ENCODE data around the gene TEX2.
"Not testable (repeated sequence)": the region's sequence is repeated elsewhere in the genome, so short reads cannot be mapped to it uniquely, and the experiment has no call there.

TEX2 gene

DNA sequence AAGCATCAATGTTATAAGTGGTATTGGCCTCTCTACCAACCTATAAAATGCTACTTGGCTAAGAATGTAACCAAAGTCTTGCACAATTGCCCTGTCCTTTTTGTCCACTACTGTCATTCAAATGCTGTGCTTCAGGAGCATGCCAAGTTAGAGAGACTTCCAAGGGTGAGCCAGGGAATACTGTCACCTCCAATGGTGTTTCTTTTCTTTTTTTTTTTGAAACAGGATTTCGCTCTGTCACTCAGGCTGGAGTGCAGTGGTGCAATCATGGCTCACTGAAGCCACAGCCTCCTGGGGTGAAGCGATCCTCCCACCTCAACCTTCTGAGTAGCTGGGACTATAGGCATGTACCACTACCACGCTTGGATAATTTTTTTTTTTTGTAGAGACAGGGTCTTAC is 89.4 kb downstream of the TEX2 start:
- Histone ChIP-seq H3K9ac (ENCODE audit: low read length) (no peak overlapping the region), H3K9me3 (ENCODE audit: low read length) (no peaks in the 10 kb centered on the region), H3K4me1 (ENCODE audit: insufficient read depth, low read length) (peaks cover 16% of the 10 kb centered on the region), H3K27me3 (ENCODE audit: control insufficient read depth in 1 of 2, insufficient read depth in 2 of 2, low read length in 2 of 2) (no peaks in the 10 kb centered on the region), H3K36me3 (ENCODE audit: insufficient read depth, low read length) (peaks cover 20% of the 10 kb centered on the region), H3K4me3 (ENCODE audit: low read depth in 1 of 2, low read length in 2 of 2) (no peak overlapping the region), H3K27ac (ENCODE audit: low read depth, low read length) (no peak overlapping the region)

- Histone ChIP-seq H3K27ac (ENCODE audit: low read depth, low read length) (no peak overlapping the region), H3K9me3 (ENCODE audit: low read length) (no peaks in the 10 kb centered on the region), H3K27me3 (ENCODE audit: control insufficient read depth in 1 of 2, insufficient read depth in 2 of 2, low read length in 2 of 2) (no peaks in the 10 kb centered on the region), H3K36me3 (ENCODE audit: insufficient read depth, low read length) (peaks cover 20% of the 10 kb centered on the region), H3K4me1 (ENCODE audit: insufficient read depth, low read length) (peaks cover 12% of the 10 kb centered on the region), H3K9ac (ENCODE audit: low read length) (no peak overlapping the region), H3K4me3 (ENCODE audit: low read depth in 1 of 2, low read length in 2 of 2) (no peak overlapping the region)
These were observed 90.5 kb downstream of the TEX2 start for GRCh38 chr17:64172510-64172909.

DNA sequence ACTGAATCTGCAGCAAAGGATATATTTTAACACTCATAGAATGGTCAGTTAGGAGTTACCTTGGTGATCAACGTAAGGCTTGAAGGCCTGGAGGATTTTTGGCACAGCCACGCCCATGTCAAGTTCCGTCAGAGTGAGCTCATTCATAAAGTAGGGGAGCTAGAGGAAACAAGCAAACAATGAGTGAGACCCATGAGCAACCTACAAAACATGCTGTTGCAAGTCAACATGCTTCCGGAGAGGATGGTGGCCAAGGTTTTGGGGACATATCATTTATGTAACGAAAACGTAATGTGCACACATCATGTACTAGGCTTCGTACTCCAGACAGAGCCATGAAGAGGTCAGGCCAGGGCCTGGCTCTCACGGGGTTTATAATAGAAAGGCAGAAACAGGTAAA is 92.0 kb downstream of the TEX2 start:
- H3K27me3 ChIP-seq (ENCODE audit: control insufficient read depth in 1 of 2, insufficient read depth in 2 of 2, low read length in 2 of 2) = no peaks in the 10 kb centered on the region
- H3K4me3 ChIP-seq (ENCODE audit: low read depth in 1 of 2, low read length in 2 of 2) = no peak overlapping the region
- H3K9ac ChIP-seq (ENCODE audit: low read length) = no peak overlapping the region
- H3K36me3 ChIP-seq (ENCODE audit: insufficient read depth, low read length) = peaks cover 15% of the 10 kb centered on the region
- H3K27ac ChIP-seq (ENCODE audit: low read depth, low read length) = no peak overlapping the region
- H3K9me3 ChIP-seq (ENCODE audit: low read length) = no peaks in the 10 kb centered on the region
- peaks cover 2% of the 10 kb centered on the region for H3K4me1 ChIP-seq (ENCODE audit: insufficient read depth, low read length)

GRCh38 chr17:64170286-64170685 is 92.8 kb downstream of the TEX2 start:
- H3K9me3 ChIP-seq (ENCODE audit: low read length) = no peaks in the 10 kb centered on the region
- H3K27ac ChIP-seq (ENCODE audit: low read depth, low read length) = no peak overlapping the region
- H3K36me3 ChIP-seq (ENCODE audit: insufficient read depth, low read length) = peaks cover 15% of the 10 kb centered on the region
- H3K27me3 ChIP-seq (ENCODE audit: control insufficient read depth in 1 of 2, insufficient read depth in 2 of 2, low read length in 2 of 2) = no peaks in the 10 kb centered on the region
- no peaks in the 10 kb centered on the region for H3K4me1 ChIP-seq (ENCODE audit: insufficient read depth, low read length)
- H3K4me3 ChIP-seq (ENCODE audit: low read depth in 1 of 2, low read length in 2 of 2) = no peak overlapping the region
- no peak overlapping the region for H3K9ac ChIP-seq (ENCODE audit: low read length)

- not testable (repeated sequence) for H3K9ac ChIP-seq (ENCODE audit: low read length); H3K9me3 ChIP-seq (ENCODE audit: low read length); H3K4me1 ChIP-seq (ENCODE audit: insufficient read depth, low read length); H3K4me3 ChIP-seq (ENCODE audit: low read depth in 1 of 2, low read length in 2 of 2); H3K27ac ChIP-seq (ENCODE audit: low read depth, low read length); H3K27me3 ChIP-seq (ENCODE audit: control insufficient read depth in 1 of 2, insufficient read depth in 2 of 2, low read length in 2 of 2)
- H3K36me3 ChIP-seq (ENCODE audit: insufficient read depth, low read length) = peaks cover 10% of the 10 kb centered on the region
These were observed 95.4 kb downstream of the TEX2 start for GRCh38 chr17:64167666-64168065.

GRCh38 chr17:64166876-64167275 is 96.2 kb downstream of the TEX2 start:
- no peaks in the 10 kb centered on the region for H3K4me1 ChIP-seq (ENCODE audit: insufficient read depth, low read length)
- H3K9me3 ChIP-seq (ENCODE audit: low read length) = no peaks in the 10 kb centered on the region
- H3K9ac ChIP-seq (ENCODE audit: low read length) = no peak overlapping the region
- H3K4me3 ChIP-seq (ENCODE audit: low read depth in 1 of 2, low read length in 2 of 2) = no peak overlapping the region
- H3K27ac ChIP-seq (ENCODE audit: low read depth, low read length) = no peak overlapping the region
- peaks cover 10% of the 10 kb centered on the region for H3K36me3 ChIP-seq (ENCODE audit: insufficient read depth, low read length)
- H3K27me3 ChIP-seq (ENCODE audit: control insufficient read depth in 1 of 2, insufficient read depth in 2 of 2, low read length in 2 of 2) = no peaks in the 10 kb centered on the region

DNA sequence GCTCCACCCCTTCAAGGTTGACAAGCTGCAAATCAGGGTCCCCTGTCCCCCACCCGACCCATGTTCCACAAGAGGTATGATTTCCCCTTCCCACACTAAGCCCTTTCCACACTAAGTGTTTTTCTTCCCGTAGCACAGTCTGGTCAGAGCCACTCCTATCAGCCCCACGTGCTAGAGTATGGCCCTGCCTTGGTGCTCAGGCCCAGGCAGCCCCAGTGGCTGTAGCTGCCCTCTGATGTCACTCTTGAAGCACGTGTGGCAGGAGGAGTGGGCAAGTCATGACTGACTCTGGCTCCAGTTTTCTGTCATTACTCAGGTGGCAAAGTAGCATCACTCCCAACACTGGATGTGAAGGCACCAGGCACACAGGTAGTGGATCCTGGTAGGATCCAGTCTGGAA is 97.7 kb downstream of the TEX2 start:
- H3K4me1 ChIP-seq (ENCODE audit: insufficient read depth, low read length) = no peaks in the 10 kb centered on the region
- no peaks in the 10 kb centered on the region for H3K9me3 ChIP-seq (ENCODE audit: low read length)
- H3K9ac ChIP-seq (ENCODE audit: low read length) = no peak overlapping the region
- no peak overlapping the region for H3K27ac ChIP-seq (ENCODE audit: low read depth, low read length)
- peaks cover 4% of the 10 kb centered on the region for H3K36me3 ChIP-seq (ENCODE audit: insufficient read depth, low read length)
- H3K27me3 ChIP-seq (ENCODE audit: control insufficient read depth in 1 of 2, insufficient read depth in 2 of 2, low read length in 2 of 2) = no peaks in the 10 kb centered on the region
- no peak overlapping the region for H3K4me3 ChIP-seq (ENCODE audit: low read depth in 1 of 2, low read length in 2 of 2)

- peaks cover 4% of the 10 kb centered on the region for H3K36me3 ChIP-seq (ENCODE audit: insufficient read depth, low read length)
- H3K9ac ChIP-seq (ENCODE audit: low read length) = no peak overlapping the region
- no peaks in the 10 kb centered on the region for H3K27me3 ChIP-seq (ENCODE audit: control insufficient read depth in 1 of 2, insufficient read depth in 2 of 2, low read length in 2 of 2)
- H3K4me3 ChIP-seq (ENCODE audit: low read depth in 1 of 2, low read length in 2 of 2) = no peak overlapping the region
- H3K9me3 ChIP-seq (ENCODE audit: low read length) = no peaks in the 10 kb centered on the region
- no peak overlapping the region for H3K27ac ChIP-seq (ENCODE audit: low read depth, low read length)
- no peaks in the 10 kb centered on the region for H3K4me1 ChIP-seq (ENCODE audit: insufficient read depth, low read length)
These were observed 98.3 kb downstream of the TEX2 start for GRCh38 chr17:64164596-64165285.

- no peaks in the 10 kb centered on the region for H3K4me1 ChIP-seq (ENCODE audit: insufficient read depth, low read length)
- H3K36me3 ChIP-seq (ENCODE audit: insufficient read depth, low read length) = peaks cover 4% of the 10 kb centered on the region
- no peaks in the 10 kb centered on the region for H3K27me3 ChIP-seq (ENCODE audit: control insufficient read depth in 1 of 2, insufficient read depth in 2 of 2, low read length in 2 of 2)
- H3K27ac ChIP-seq (ENCODE audit: low read depth, low read length) = no peak overlapping the region
- no peaks in the 10 kb centered on the region for H3K9me3 ChIP-seq (ENCODE audit: low read length)
- H3K9ac ChIP-seq (ENCODE audit: low read length) = no peak overlapping the region
- no peak overlapping the region for H3K4me3 ChIP-seq (ENCODE audit: low read depth in 1 of 2, low read length in 2 of 2)
These were observed 99.6 kb downstream of the TEX2 start for GRCh38 chr17:64163468-64163867.

GRCh38 chr17:64162554-64162953 is 100.5 kb downstream of the TEX2 start:
- Histone ChIP-seq H3K27ac (ENCODE audit: low read depth, low read length) (no peak overlapping the region), H3K27me3 (ENCODE audit: control insufficient read depth in 1 of 2, insufficient read depth in 2 of 2, low read length in 2 of 2) (no peaks in the 10 kb centered on the region), H3K4me1 (ENCODE audit: insufficient read depth, low read length) (no peaks in the 10 kb centered on the region), H3K9ac (ENCODE audit: low read length) (no peak overlapping the region), H3K9me3 (ENCODE audit: low read length) (no peaks in the 10 kb centered on the region), H3K36me3 (ENCODE audit: insufficient read depth, low read length) (peaks cover 4% of the 10 kb centered on the region), H3K4me3 (ENCODE audit: low read depth in 1 of 2, low read length in 2 of 2) (no peak overlapping the region)

GRCh38 chr17:64161380-64162176 is 101.5 kb downstream of the TEX2 start:
- peaks cover 4% of the 10 kb centered on the region for H3K36me3 ChIP-seq (ENCODE audit: insufficient read depth, low read length)
- H3K9ac ChIP-seq (ENCODE audit: low read length) = no peak overlapping the region
- H3K4me3 ChIP-seq (ENCODE audit: low read depth in 1 of 2, low read length in 2 of 2) = no peak overlapping the region
- H3K27ac ChIP-seq (ENCODE audit: low read depth, low read length) = no peak overlapping the region
- H3K4me1 ChIP-seq (ENCODE audit: insufficient read depth, low read length) = peaks cover 3% of the 10 kb centered on the region
- no peaks in the 10 kb centered on the region for H3K9me3 ChIP-seq (ENCODE audit: low read length)
- no peaks in the 10 kb centered on the region for H3K27me3 ChIP-seq (ENCODE audit: control insufficient read depth in 1 of 2, insufficient read depth in 2 of 2, low read length in 2 of 2)

DNA sequence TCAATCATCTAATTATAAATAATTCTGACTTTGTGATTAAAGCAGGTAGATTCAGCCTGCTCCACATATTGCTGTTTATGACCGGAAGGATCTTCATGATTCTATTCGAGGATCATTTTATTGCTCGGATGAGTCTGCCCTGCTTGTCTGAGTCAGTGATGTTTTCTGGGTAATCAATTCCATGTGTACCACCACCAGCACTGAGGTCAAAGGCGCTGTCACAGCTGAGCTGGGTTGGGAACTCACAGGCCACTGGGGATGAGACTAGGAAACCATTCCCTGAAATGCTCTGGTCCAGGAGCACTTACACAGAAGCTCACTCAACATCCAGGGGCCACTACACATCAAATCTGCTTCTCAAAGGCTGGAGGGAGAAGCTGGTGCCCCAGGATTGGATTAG is 102.7 kb downstream of the TEX2 start:
- peaks cover 15% of the 10 kb centered on the region for H3K4me1 ChIP-seq (ENCODE audit: insufficient read depth, low read length)
- H3K9ac ChIP-seq (ENCODE audit: low read length) = no peak overlapping the region
- H3K9me3 ChIP-seq (ENCODE audit: low read length) = no peaks in the 10 kb centered on the region
- H3K27me3 ChIP-seq (ENCODE audit: control insufficient read depth in 1 of 2, insufficient read depth in 2 of 2, low read length in 2 of 2) = no peaks in the 10 kb centered on the region
- H3K36me3 ChIP-seq (ENCODE audit: insufficient read depth, low read length) = peaks cover 4% of the 10 kb centered on the region
- H3K4me3 ChIP-seq (ENCODE audit: low read depth in 1 of 2, low read length in 2 of 2) = no peak overlapping the region
- no peak overlapping the region for H3K27ac ChIP-seq (ENCODE audit: low read depth, low read length)
